ENCODE results near the gene ARHGAP28.

ARHGAP28 gene

GRCh38 chr18:6939972-6940371, 210.5 kb downstream of the ARHGAP28 start:
- no peak for DNase-seq (ENCODE audit: low read depth, low spot score)
- H3K27me3 ChIP-seq (ENCODE audit: control insufficient read depth, insufficient read depth, low read length), result no peaks in the 10 kb centered on the region
- H3K9me3 ChIP-seq (ENCODE audit: control insufficient read depth, insufficient read depth, low read length), result no peaks in the 10 kb centered on the region
- H3K27ac ChIP-seq (ENCODE audit: low read length), result no peak overlapping the region
- peaks cover 4% of the 10 kb centered on the region; the same call in 1 of the 2 replicates for H3K36me3 ChIP-seq (ENCODE audit: control insufficient read depth, insufficient read depth, low read length)
- no CpG with 5 or more reads among the region's 4 CpGs for WGBS (ENCODE audit: insufficient coverage, insufficient read length)
- H3K4me1 ChIP-seq (ENCODE audit: control insufficient read depth, insufficient read depth, low read length), result no peaks in the 10 kb centered on the region
- no peak overlapping the region for H3K4me3 ChIP-seq (ENCODE audit: low read length)

DNA sequence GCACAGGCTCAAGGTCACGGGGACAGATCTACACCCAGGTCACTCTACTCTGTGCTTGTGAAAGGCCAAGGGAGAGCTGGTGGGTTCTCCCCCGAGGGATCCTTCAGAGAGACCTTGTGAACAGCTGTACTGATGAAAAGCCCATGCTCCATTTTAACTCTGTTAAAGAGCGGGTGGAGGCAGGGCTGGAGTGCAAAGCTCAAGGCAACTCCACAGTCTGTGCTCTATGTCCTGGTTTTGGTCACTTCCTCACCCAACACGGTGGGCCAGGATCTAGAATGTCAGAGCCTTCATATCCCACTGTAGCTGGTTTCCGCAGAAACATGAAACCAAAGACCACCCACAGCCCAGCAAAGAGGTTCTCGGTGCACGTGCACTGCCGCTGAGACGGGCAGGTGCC, 210.9 kb downstream of the ARHGAP28 start:
- no peaks in the 10 kb centered on the region for H3K9me3 ChIP-seq (ENCODE audit: control insufficient read depth, insufficient read depth, low read length)
- H3K4me3 ChIP-seq (ENCODE audit: low read length), result no peak overlapping the region
- H3K4me1 ChIP-seq (ENCODE audit: control insufficient read depth, insufficient read depth, low read length), result no peaks in the 10 kb centered on the region
- no CpG with 5 or more reads among the region's 9 CpGs for WGBS (ENCODE audit: insufficient coverage, insufficient read length)
- DNase-seq (ENCODE audit: low read depth, low spot score), result no peak
- H3K27ac ChIP-seq (ENCODE audit: low read length), result no peak overlapping the region
- H3K27me3 ChIP-seq (ENCODE audit: control insufficient read depth, insufficient read depth, low read length), result no peaks in the 10 kb centered on the region
- peaks cover 4% of the 10 kb centered on the region; the same call in 1 of the 2 replicates for H3K36me3 ChIP-seq (ENCODE audit: control insufficient read depth, insufficient read depth, low read length)

- no peaks in the 10 kb centered on the region for H3K27me3 ChIP-seq (ENCODE audit: control insufficient read depth, insufficient read depth, low read length)
- no peaks in the 10 kb centered on the region for H3K4me1 ChIP-seq (ENCODE audit: control insufficient read depth, insufficient read depth, low read length)
- no peak overlapping the region for H3K27ac ChIP-seq (ENCODE audit: low read length)
- H3K36me3 ChIP-seq (ENCODE audit: control insufficient read depth, insufficient read depth, low read length), result peaks cover 4% of the 10 kb centered on the region; the same call in 1 of the 2 replicates
- no peak overlapping the region for H3K4me3 ChIP-seq (ENCODE audit: low read length)
- H3K9me3 ChIP-seq (ENCODE audit: control insufficient read depth, insufficient read depth, low read length), result no peaks in the 10 kb centered on the region
- no CpG with 5 or more reads among the region's 11 CpGs for WGBS (ENCODE audit: insufficient coverage, insufficient read length)
- no peak for DNase-seq (ENCODE audit: low read depth, low spot score)
Measured at GRCh38 chr18:6941996-6942395, 212.5 kb downstream of the ARHGAP28 start.

DNA sequence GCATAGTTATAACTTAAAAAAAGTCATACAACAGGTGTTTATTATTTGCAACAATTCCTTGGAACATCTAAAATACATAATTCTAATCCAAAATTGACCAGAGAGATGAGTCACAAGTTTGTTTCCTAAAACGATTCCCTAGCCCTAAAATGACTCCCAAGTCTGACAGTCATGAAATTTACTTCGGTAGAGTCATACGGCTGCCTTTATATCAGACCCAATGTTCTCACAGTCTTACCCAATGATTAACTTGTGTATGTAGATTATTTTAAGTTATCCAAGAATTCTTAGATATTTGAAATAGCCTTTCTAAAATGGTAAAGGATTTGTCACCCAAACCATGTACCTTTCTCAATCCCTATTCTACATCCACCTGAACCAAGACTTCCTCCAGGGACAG, 213.2 kb downstream of the ARHGAP28 start:
- Histone ChIP-seq H3K36me3 (ENCODE audit: control insufficient read depth, insufficient read depth, low read length) (peaks cover 4% of the 10 kb centered on the region; the same call in 1 of the 2 replicates), H3K4me1 (ENCODE audit: control insufficient read depth, insufficient read depth, low read length) (no peaks in the 10 kb centered on the region), H3K4me3 (ENCODE audit: low read length) (no peak overlapping the region), H3K27ac (ENCODE audit: low read length) (no peak overlapping the region), H3K27me3 (ENCODE audit: control insufficient read depth, insufficient read depth, low read length) (no peaks in the 10 kb centered on the region), H3K9me3 (ENCODE audit: control insufficient read depth, insufficient read depth, low read length) (no peaks in the 10 kb centered on the region)
- DNase-seq (ENCODE audit: low read depth, low spot score), result no peak
- no CpG with 5 or more reads among the region's 3 CpGs for WGBS (ENCODE audit: insufficient coverage, insufficient read length)

- Histone ChIP-seq H3K4me1 (ENCODE audit: control insufficient read depth, insufficient read depth, low read length) (no peaks in the 10 kb centered on the region), H3K27ac (ENCODE audit: low read length) (no peak overlapping the region), H3K4me3 (ENCODE audit: low read length) (no peak overlapping the region), H3K9me3 (ENCODE audit: control insufficient read depth, insufficient read depth, low read length) (no peaks in the 10 kb centered on the region), H3K36me3 (ENCODE audit: control insufficient read depth, insufficient read depth, low read length) (peaks cover 4% of the 10 kb centered on the region; the same call in 1 of the 2 replicates), H3K27me3 (ENCODE audit: control insufficient read depth, insufficient read depth, low read length) (no peaks in the 10 kb centered on the region)
- no CpG with 5 or more reads among the region's 6 CpGs for whole genome bisulfite sequencing (ENCODE audit: insufficient coverage, insufficient read length)
- no peak for DNase-seq (ENCODE audit: low read depth, low spot score)
Measured at GRCh38 chr18:6943143-6943542, 213.6 kb downstream of the ARHGAP28 start.

DNA sequence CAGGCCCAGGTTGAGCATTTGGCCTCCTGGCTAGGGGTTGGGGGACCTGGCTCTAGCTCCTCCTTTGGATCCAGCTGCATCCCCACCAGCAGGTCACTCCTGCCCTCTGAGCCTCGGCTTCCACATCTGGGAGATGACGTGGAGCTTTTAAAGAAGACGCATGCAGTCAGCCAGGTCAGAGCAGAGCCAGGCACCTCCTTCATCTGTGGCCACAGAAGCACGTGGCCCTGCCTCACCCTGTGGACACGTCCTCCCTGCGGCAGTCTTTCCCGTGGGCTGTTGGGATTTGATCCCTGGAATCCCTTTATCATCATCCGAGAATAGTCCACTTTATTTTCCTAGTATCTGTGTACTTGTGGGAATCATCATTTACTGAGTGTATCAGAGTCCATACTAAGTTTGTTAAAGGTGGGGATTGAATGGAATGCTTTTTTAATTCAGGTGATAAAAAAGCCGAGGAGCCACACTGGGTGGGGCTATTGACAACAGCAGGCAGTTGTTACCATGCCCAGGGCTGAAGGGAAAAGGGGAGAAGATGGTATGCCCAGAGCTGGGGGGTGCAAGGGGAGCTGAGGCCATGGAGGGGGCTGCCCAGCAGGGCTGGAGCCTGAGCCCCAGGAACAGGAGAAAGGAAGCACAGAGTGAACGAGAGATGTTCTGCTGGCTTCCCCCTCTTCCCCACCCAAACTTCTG, 218.0 kb downstream of the ARHGAP28 start:
- Histone ChIP-seq H3K4me1 (ENCODE audit: control insufficient read depth, insufficient read depth, low read length) (no peaks in the 10 kb centered on the region), H3K27ac (ENCODE audit: low read length) (no peak overlapping the region), H3K4me3 (ENCODE audit: low read length) (no peak overlapping the region), H3K27me3 (ENCODE audit: control insufficient read depth, insufficient read depth, low read length) (no peaks in the 10 kb centered on the region), H3K36me3 (ENCODE audit: control insufficient read depth, insufficient read depth, low read length) (peaks cover 4% of the 10 kb centered on the region; the same call in 1 of the 2 replicates), H3K9me3 (ENCODE audit: control insufficient read depth, insufficient read depth, low read length) (no peaks in the 10 kb centered on the region)
- DNase-seq (ENCODE audit: low read depth, low spot score), result no peak
- WGBS (ENCODE audit: insufficient coverage, insufficient read length), result no CpG with 5 or more reads among the region's 10 CpGs

DNA sequence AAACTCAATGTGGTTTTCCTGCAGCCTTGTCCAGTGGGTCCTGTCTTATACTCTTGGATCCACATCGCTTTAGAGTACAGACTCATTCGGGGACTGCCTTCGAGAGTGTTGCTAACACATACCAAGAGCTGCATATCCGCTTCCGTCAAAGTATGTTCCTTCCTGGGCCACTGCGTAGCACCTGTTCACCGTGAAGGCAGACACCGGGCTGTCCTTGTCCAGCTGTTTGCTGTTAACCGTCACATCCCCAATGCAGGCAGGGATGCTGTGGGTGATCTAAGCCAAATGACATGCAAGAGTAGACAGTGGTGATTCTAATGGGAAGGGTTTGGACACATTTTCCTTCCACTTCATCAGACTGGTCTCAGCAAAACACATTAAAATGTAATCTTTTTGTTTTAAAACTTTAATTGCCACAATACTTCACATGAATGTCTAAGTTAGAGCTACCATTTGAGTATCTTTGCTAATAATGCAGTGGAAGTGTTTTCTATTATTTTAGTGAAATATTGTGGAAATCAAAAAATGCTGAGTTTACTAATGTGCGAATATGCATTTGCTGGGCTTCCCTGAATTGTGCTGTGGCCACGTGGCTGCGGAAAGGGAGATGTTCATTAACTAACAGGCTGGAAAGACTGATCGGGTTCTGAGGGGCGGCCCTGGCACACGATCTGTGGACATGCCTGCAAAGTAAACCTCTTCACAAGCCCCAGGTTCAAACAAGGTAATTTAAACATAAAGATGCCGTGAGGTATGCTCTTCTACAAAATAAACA, 219.0 kb downstream of the ARHGAP28 start:
- 0 out of 2 replicates have a peak, but pooled peaks cover 3% of the 10 kb centered on the region for H3K36me3 ChIP-seq (ENCODE audit: control insufficient read depth, insufficient read depth, low read length)
- no peaks in the 10 kb centered on the region for H3K9me3 ChIP-seq (ENCODE audit: control insufficient read depth, insufficient read depth, low read length)
- no peaks in the 10 kb centered on the region for H3K4me1 ChIP-seq (ENCODE audit: control insufficient read depth, insufficient read depth, low read length)
- H3K4me3 ChIP-seq (ENCODE audit: low read length), result no peak overlapping the region
- no peak for DNase-seq (ENCODE audit: low read depth, low spot score)
- no peaks in the 10 kb centered on the region for H3K27me3 ChIP-seq (ENCODE audit: control insufficient read depth, insufficient read depth, low read length)
- no peak overlapping the region for H3K27ac ChIP-seq (ENCODE audit: low read length)
- no CpG with 5 or more reads among the region's 16 CpGs for WGBS (ENCODE audit: insufficient coverage, insufficient read length)

GRCh38 chr18:6949800-6950586, 220.5 kb downstream of the ARHGAP28 start:
- DNase-seq (ENCODE audit: low read depth, low spot score), result no peak
- no peak overlapping the region for H3K4me3 ChIP-seq (ENCODE audit: low read length)
- WGBS (ENCODE audit: insufficient coverage, insufficient read length), result no CpG with 5 or more reads among the region's 11 CpGs
- no peaks in the 10 kb centered on the region for H3K27me3 ChIP-seq (ENCODE audit: control insufficient read depth, insufficient read depth, low read length)
- no peak overlapping the region for H3K27ac ChIP-seq (ENCODE audit: low read length)
- H3K4me1 ChIP-seq (ENCODE audit: control insufficient read depth, insufficient read depth, low read length), result no peaks in the 10 kb centered on the region
- 0 out of 2 replicates have a peak, but pooled peaks cover 3% of the 10 kb centered on the region for H3K36me3 ChIP-seq (ENCODE audit: control insufficient read depth, insufficient read depth, low read length)
- H3K9me3 ChIP-seq (ENCODE audit: control insufficient read depth, insufficient read depth, low read length), result no peaks in the 10 kb centered on the region

GRCh38 chr18:6950641-6951040, 221.1 kb downstream of the ARHGAP28 start:
- no peak overlapping the region for H3K27ac ChIP-seq (ENCODE audit: low read length)
- no peak for DNase-seq (ENCODE audit: low read depth, low spot score)
- no peaks in the 10 kb centered on the region for H3K9me3 ChIP-seq (ENCODE audit: control insufficient read depth, insufficient read depth, low read length)
- WGBS (ENCODE audit: insufficient coverage, insufficient read length), result no CpG with 5 or more reads among the region's 14 CpGs
- H3K4me3 ChIP-seq (ENCODE audit: low read length), result no peak overlapping the region
- peaks cover 3% of the 10 kb centered on the region; the same call in 1 of the 2 replicates for H3K36me3 ChIP-seq (ENCODE audit: control insufficient read depth, insufficient read depth, low read length)
- H3K27me3 ChIP-seq (ENCODE audit: control insufficient read depth, insufficient read depth, low read length), result no peaks in the 10 kb centered on the region
- H3K4me1 ChIP-seq (ENCODE audit: control insufficient read depth, insufficient read depth, low read length), result no peaks in the 10 kb centered on the region
